Measurements from ENCODE around the gene MYBBP1A.

DNA sequence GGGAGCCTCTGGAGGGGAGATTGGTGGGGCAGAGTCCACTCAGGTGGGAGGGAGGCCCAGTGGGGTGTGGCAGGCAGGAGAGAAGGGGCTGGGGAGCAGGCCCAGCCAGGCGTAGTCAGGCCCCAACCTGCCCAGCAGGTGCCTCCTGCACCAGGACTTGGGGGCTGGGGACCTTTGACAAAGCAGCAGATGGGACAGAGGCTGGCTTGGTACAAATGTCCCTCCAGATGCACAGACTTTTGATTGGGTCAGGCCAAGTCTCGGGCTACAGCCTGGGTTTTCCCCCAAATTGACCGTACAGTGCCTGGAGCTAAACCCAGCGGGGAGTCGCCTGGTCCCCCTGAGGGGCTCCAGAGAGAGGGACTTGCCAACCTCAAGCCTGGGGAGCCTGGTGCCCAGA is 4.8 kb upstream of the MYBBP1A start:
- TF ChIP-seq, protein P1, sequence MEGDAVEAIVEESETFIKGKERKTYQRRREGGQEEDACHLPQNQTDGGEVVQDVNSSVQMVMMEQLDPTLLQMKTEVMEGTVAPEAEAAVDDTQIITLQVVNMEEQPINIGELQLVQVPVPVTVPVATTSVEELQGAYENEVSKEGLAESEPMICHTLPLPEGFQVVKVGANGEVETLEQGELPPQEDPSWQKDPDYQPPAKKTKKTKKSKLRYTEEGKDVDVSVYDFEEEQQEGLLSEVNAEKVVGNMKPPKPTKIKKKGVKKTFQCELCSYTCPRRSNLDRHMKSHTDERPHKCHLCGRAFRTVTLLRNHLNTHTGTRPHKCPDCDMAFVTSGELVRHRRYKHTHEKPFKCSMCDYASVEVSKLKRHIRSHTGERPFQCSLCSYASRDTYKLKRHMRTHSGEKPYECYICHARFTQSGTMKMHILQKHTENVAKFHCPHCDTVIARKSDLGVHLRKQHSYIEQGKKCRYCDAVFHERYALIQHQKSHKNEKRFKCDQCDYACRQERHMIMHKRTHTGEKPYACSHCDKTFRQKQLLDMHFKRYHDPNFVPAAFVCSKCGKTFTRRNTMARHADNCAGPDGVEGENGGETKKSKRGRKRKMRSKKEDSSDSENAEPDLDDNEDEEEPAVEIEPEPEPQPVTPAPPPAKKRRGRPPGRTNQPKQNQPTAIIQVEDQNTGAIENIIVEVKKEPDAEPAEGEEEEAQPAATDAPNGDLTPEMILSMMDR (conservative IDR thresholded peaks at IDR 0.05; ENCODE audit: low read depth in 2 of 2), result no peak
- no peak for TF ChIP-seq POLR2AphosphoS5 (IDR thresholded peaks at IDR 0.05; ENCODE audit: low read depth)
- TF ChIP-seq, protein P2, sequence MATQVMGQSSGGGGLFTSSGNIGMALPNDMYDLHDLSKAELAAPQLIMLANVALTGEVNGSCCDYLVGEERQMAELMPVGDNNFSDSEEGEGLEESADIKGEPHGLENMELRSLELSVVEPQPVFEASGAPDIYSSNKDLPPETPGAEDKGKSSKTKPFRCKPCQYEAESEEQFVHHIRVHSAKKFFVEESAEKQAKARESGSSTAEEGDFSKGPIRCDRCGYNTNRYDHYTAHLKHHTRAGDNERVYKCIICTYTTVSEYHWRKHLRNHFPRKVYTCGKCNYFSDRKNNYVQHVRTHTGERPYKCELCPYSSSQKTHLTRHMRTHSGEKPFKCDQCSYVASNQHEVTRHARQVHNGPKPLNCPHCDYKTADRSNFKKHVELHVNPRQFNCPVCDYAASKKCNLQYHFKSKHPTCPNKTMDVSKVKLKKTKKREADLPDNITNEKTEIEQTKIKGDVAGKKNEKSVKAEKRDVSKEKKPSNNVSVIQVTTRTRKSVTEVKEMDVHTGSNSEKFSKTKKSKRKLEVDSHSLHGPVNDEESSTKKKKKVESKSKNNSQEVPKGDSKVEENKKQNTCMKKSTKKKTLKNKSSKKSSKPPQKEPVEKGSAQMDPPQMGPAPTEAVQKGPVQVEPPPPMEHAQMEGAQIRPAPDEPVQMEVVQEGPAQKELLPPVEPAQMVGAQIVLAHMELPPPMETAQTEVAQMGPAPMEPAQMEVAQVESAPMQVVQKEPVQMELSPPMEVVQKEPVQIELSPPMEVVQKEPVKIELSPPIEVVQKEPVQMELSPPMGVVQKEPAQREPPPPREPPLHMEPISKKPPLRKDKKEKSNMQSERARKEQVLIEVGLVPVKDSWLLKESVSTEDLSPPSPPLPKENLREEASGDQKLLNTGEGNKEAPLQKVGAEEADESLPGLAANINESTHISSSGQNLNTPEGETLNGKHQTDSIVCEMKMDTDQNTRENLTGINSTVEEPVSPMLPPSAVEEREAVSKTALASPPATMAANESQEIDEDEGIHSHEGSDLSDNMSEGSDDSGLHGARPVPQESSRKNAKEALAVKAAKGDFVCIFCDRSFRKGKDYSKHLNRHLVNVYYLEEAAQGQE (IDR thresholded peaks at IDR 0.05; ENCODE audit: unreplicated experiment), result no peak
- no peak for TF ChIP-seq JUNB (IDR thresholded peaks at IDR 0.05; ENCODE audit: unreplicated experiment)
- TF ChIP-seq EZH2phosphoT487 (IDR thresholded peaks at IDR 0.05; ENCODE audit: unreplicated experiment), result no peak
- TF ChIP-seq, protein P3, sequence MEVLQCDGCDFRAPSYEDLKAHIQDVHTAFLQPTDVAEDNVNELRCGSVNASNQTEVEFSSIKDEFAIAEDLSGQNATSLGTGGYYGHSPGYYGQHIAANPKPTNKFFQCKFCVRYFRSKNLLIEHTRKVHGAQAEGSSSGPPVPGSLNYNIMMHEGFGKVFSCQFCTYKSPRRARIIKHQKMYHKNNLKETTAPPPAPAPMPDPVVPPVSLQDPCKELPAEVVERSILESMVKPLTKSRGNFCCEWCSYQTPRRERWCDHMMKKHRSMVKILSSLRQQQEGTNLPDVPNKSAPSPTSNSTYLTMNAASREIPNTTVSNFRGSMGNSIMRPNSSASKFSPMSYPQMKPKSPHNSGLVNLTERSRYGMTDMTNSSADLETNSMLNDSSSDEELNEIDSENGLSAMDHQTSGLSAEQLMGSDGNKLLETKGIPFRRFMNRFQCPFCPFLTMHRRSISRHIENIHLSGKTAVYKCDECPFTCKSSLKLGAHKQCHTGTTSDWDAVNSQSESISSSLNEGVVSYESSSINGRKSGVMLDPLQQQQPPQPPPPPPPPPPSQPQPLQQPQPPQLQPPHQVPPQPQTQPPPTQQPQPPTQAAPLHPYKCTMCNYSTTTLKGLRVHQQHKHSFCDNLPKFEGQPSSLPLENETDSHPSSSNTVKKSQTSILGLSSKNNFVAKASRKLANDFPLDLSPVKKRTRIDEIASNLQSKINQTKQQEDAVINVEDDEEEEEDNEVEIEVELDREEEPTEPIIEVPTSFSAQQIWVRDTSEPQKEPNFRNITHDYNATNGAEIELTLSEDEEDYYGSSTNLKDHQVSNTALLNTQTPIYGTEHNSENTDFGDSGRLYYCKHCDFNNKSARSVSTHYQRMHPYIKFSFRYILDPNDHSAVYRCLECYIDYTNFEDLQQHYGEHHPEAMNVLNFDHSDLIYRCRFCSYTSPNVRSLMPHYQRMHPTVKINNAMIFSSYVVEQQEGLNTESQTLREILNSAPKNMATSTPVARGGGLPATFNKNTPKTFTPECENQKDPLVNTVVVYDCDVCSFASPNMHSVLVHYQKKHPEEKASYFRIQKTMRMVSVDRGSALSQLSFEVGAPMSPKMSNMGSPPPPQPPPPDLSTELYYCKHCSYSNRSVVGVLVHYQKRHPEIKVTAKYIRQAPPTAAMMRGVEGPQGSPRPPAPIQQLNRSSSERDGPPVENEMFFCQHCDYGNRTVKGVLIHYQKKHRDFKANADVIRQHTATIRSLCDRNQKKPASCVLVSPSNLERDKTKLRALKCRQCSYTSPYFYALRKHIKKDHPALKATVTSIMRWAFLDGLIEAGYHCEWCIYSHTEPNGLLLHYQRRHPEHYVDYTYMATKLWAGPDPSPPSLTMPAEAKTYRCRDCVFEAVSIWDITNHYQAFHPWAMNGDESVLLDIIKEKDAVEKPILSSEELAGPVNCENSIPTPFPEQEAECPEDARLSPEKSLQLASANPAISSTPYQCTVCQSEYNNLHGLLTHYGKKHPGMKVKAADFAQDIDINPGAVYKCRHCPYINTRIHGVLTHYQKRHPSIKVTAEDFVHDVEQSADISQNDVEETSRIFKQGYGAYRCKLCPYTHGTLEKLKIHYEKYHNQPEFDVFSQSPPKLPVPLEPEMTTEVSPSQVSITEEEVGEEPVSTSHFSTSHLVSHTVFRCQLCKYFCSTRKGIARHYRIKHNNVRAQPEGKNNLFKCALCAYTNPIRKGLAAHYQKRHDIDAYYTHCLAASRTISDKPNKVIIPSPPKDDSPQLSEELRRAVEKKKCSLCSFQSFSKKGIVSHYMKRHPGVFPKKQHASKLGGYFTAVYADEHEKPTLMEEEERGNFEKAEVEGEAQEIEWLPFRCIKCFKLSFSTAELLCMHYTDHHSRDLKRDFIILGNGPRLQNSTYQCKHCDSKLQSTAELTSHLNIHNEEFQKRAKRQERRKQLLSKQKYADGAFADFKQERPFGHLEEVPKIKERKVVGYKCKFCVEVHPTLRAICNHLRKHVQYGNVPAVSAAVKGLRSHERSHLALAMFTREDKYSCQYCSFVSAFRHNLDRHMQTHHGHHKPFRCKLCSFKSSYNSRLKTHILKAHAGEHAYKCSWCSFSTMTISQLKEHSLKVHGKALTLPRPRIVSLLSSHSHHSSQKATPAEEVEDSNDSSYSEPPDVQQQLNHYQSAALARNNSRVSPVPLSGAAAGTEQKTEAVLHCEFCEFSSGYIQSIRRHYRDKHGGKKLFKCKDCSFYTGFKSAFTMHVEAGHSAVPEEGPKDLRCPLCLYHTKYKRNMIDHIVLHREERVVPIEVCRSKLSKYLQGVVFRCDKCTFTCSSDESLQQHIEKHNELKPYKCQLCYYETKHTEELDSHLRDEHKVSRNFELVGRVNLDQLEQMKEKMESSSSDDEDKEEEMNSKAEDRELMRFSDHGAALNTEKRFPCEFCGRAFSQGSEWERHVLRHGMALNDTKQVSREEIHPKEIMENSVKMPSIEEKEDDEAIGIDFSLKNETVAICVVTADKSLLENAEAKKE (CRISPR knock-in tag; IDR thresholded peaks at IDR 0.05), result no peak
- no peak for TF ChIP-seq EZH2 (IDR thresholded peaks at IDR 0.05; ENCODE audit: low read depth, unreplicated experiment)
- TF ChIP-seq CREB1 (CRISPR knock-in tag; IDR thresholded peaks at IDR 0.05; ENCODE audit: low read depth), result no peak
- no peak for TF ChIP-seq STAT1 (IDR thresholded peaks at IDR 0.05; ENCODE audit: unreplicated experiment)
- TF ChIP-seq ZNF331 (CRISPR knock-in tag; IDR thresholded peaks at IDR 0.05; ENCODE audit: low read depth), result no peak
- no peak for TF ChIP-seq ZNF114 (CRISPR knock-in tag; IDR thresholded peaks at IDR 0.05)
- TF ChIP-seq, protein P4, sequence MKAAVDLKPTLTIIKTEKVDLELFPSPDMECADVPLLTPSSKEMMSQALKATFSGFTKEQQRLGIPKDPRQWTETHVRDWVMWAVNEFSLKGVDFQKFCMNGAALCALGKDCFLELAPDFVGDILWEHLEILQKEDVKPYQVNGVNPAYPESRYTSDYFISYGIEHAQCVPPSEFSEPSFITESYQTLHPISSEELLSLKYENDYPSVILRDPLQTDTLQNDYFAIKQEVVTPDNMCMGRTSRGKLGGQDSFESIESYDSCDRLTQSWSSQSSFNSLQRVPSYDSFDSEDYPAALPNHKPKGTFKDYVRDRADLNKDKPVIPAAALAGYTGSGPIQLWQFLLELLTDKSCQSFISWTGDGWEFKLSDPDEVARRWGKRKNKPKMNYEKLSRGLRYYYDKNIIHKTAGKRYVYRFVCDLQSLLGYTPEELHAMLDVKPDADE (IDR thresholded peaks at IDR 0.05), result no peak
- no peak for TF ChIP-seq NANOG (IDR thresholded peaks at IDR 0.05; ENCODE audit: borderline replicate concordance)
